ENCODE data around the gene ENPP3.

DNA sequence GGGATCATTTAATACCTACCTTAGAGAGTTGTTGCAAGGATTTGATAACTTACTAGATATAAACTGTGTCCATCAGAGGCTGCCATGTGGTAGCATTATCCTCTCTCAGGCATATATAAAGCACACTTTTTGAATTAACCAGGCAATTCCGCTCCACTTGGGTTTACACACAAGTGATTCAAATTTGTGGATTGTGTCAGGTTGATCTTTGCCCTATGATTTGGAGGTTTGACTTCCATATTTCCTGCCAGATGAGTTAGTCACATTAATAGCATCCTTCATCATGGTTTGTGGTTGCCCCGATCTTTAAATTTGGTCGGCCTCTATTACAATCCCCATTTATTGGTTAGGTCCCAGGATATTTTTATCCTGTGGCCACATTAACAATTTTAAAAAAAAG is 118.5 kb downstream of the ENPP3 start:
- TF ChIP-seq, protein P1, sequence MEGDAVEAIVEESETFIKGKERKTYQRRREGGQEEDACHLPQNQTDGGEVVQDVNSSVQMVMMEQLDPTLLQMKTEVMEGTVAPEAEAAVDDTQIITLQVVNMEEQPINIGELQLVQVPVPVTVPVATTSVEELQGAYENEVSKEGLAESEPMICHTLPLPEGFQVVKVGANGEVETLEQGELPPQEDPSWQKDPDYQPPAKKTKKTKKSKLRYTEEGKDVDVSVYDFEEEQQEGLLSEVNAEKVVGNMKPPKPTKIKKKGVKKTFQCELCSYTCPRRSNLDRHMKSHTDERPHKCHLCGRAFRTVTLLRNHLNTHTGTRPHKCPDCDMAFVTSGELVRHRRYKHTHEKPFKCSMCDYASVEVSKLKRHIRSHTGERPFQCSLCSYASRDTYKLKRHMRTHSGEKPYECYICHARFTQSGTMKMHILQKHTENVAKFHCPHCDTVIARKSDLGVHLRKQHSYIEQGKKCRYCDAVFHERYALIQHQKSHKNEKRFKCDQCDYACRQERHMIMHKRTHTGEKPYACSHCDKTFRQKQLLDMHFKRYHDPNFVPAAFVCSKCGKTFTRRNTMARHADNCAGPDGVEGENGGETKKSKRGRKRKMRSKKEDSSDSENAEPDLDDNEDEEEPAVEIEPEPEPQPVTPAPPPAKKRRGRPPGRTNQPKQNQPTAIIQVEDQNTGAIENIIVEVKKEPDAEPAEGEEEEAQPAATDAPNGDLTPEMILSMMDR (IDR thresholded peaks at IDR 0.05): no peak
- no peak for TF ChIP-seq EZH2 (IDR thresholded peaks at IDR 0.05; ENCODE audit: borderline replicate concordance, insufficient read depth, low read depth, low read length, poor library complexity, severe bottlenecking)
